Urothelium cell line (cell line): ENCODE data around the gene SAMM50.

Experiments
- DNase-seq: peaks from one replicate; pipeline ENCODE4 v3.0.0; 2011; ENCODE audit warnings: low spot score, mixed read lengths
- FAIRE-seq: peaks from 2 replicates; lab custom pipeline; 2011; peaks lifted over from hg19 to GRCh38; lab: Jason Lieb, UNC

Gene SAMM50

GRCh38 chr22:43976861-43977795, 21.9 kb downstream of the SAMM50 start:
- DNase-seq (no peak), FAIRE-seq (no peak)

- FAIRE-seq = no peak
- no peak for DNase-seq
Observed at GRCh38 chr22:43978558-43978957, 23.3 kb downstream of the SAMM50 start.

GRCh38 chr22:43980579-43980978, 25.3 kb downstream of the SAMM50 start:
- FAIRE-seq = no peak
- no peak for DNase-seq

GRCh38 chr22:43980996-43981395, 25.8 kb downstream of the SAMM50 start:
- no peak for DNase-seq

GRCh38 chr22:43983808-43984207, 28.6 kb downstream of the SAMM50 start:
- no peak for FAIRE-seq
- DNase-seq = no peak

More at GRCh38 chr22:43980996-43981395, 25.8 kb downstream of the SAMM50 start:
- no peak for FAIRE-seq

GRCh38 chr22:43985532-43985931, 30.3 kb downstream of the SAMM50 start:
- FAIRE-seq (no peak), DNase-seq (no peak)

- FAIRE-seq (no peak), DNase-seq (no peak)
Observed at GRCh38 chr22:43988116-43988820, 33.0 kb downstream of the SAMM50 start.

GRCh38 chr22:43988960-43989359, 33.7 kb downstream of the SAMM50 start:
- no peak for FAIRE-seq
- no peak for DNase-seq

GRCh38 chr22:43990044-43990443, 34.8 kb downstream of the SAMM50 start:
- FAIRE-seq = no peak
- DNase-seq = no peak

- DNase-seq (no peak), FAIRE-seq (no peak)
Observed at GRCh38 chr22:43991316-43992020, 36.2 kb downstream of the SAMM50 start.

- DNase-seq = no peak
- peak; percentile 5 for FAIRE-seq
Observed at GRCh38 chr22:43992331-43992821, 37.1 kb downstream of the SAMM50 start.

GRCh38 chr22:43993072-43993760, 38.0 kb downstream of the SAMM50 start:
- DNase-seq (peak; percentile 77), FAIRE-seq (peak; percentile 40)

- no peak for DNase-seq
- no peak for FAIRE-seq
Observed at GRCh38 chr22:43994006-43994405, 38.8 kb downstream of the SAMM50 start.

- no peak for FAIRE-seq
- DNase-seq = no peak
Observed at GRCh38 chr22:43994416-43994815, 39.2 kb downstream of the SAMM50 start.

GRCh38 chr22:43995057-43995685, 39.9 kb downstream of the SAMM50 start:
- DNase-seq (no peak), FAIRE-seq (no peak)

GRCh38 chr22:43995798-43996169, 40.5 kb downstream of the SAMM50 start:
- DNase-seq (no peak), FAIRE-seq (no peak)

GRCh38 chr22:43996170-43996980, 41.1 kb downstream of the SAMM50 start:
- DNase-seq = no peak
- FAIRE-seq = no peak

- DNase-seq = no peak
- FAIRE-seq = no peak
Observed at GRCh38 chr22:43996981-43997265, 41.7 kb downstream of the SAMM50 start.

- DNase-seq (no peak), FAIRE-seq (no peak)
Observed at GRCh38 chr22:43998679-43999264, 43.5 kb downstream of the SAMM50 start.
